ENCODE data around the gene CLNK.

CLNK gene

DNA sequence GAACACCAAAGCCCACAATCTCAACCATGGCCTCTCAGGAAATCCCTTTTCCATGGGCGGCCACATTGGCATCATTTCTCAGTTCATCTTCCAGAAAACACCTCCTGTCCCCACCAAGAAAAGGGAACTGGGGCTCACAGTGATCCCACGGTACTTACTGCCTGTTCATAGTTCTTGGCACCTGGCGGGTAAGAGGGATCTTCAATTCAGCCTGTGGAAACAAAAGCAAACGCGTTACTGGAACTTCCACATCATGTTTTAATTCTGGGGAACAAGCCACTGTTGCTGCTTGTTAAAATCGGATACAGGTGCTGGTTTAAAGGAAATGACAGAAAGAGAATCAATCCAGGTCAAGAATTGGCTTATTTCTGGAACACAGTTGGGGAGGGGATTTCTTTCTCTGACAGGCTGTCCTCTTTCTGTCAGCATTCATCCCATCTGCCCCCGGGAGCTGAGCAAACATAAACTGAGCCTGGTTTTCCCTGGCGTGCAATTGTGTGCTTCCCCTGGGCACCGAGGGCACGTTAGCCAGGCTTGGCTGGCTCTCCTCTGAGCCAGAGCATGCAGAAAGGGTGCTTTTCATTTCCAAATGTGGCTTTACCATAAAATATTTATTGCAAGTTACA is 16.8 kb downstream of the CLNK start:
- peak; percentile 39 for DNase-seq (ENCODE audit: low read depth)
- TF ChIP-seq, protein P1, sequence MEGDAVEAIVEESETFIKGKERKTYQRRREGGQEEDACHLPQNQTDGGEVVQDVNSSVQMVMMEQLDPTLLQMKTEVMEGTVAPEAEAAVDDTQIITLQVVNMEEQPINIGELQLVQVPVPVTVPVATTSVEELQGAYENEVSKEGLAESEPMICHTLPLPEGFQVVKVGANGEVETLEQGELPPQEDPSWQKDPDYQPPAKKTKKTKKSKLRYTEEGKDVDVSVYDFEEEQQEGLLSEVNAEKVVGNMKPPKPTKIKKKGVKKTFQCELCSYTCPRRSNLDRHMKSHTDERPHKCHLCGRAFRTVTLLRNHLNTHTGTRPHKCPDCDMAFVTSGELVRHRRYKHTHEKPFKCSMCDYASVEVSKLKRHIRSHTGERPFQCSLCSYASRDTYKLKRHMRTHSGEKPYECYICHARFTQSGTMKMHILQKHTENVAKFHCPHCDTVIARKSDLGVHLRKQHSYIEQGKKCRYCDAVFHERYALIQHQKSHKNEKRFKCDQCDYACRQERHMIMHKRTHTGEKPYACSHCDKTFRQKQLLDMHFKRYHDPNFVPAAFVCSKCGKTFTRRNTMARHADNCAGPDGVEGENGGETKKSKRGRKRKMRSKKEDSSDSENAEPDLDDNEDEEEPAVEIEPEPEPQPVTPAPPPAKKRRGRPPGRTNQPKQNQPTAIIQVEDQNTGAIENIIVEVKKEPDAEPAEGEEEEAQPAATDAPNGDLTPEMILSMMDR (IDR thresholded peaks at IDR 0.05; ENCODE audit: insufficient read depth, low read depth, low read length, missing control alignments): no peak
- H3K4me3 ChIP-seq (ENCODE audit: low read length): no peak overlapping the region

DNA sequence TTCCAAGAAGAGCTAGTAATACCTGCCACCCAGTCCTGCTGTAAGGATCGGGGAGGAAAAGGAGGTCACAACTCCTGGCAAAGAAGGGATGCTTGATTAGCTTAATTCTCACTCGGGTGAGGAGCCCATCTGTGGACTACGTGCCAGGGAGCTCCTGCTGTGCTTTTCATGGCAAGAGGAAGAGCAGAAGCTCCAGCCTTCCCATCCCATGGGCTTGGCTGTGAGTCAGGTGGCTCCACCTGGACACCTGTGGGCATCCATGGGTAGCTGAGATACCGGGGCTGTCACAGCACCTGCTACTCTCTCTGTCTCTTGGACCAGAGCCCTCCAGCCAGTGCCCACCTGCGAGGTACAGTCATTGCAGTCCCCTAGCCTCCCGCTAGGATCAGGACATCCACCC is 18.0 kb downstream of the CLNK start:
- DNase-seq (ENCODE audit: low read depth): no peak
- no peak overlapping the region for H3K4me3 ChIP-seq (ENCODE audit: low read length)
- TF ChIP-seq, protein P1 (IDR thresholded peaks at IDR 0.05; ENCODE audit: insufficient read depth, low read depth, low read length, missing control alignments): no peak

DNA sequence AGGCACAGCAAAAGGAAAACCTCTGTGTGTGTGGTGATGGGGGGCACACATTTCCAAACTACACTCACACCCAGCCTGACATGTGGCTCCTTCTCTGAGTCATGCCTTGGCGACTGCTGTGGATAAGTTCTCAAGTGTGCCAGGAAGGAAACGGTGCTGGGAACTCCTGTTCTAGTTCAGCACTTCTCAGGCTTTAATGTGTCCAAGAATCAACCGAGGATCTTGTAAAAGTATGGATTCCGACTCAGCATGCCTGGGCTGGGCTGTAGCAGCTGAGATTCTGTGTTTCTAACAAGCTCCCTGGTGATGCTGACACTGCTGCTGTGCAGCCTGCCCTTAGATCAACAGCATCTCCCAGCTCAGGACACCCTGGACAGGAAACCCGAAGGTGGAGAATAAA is 20.2 kb downstream of the CLNK start:
- no peak overlapping the region for H3K4me3 ChIP-seq (ENCODE audit: low read length)
- TF ChIP-seq, protein P1 (IDR thresholded peaks at IDR 0.05; ENCODE audit: insufficient read depth, low read depth, low read length, missing control alignments): no peak
- DNase-seq (ENCODE audit: low read depth): peak; percentile 79

DNA sequence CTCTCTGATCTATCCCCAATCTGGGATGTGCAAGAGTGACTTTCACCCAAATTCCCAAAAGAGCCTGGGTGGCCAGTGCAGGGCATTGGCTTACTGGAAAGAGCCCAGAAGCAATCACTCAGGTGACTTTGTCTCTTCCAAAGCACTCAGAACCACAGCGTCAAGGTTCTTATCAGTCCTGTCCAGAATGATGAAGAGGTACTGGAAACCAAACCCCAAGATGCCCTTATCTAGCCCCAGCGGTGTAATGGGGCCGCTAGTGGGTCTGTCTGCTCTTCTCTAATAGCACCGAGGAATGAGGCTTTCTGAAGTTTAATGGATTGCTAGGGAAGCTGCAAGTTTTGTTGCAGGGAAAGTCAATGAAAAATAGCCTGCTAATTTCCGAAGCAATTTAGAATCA is 21.6 kb downstream of the CLNK start:
- DNase-seq (ENCODE audit: low read depth): no peak
- H3K4me3 ChIP-seq (ENCODE audit: low read length): no peak overlapping the region
- TF ChIP-seq, protein P1 (IDR thresholded peaks at IDR 0.05; ENCODE audit: insufficient read depth, low read depth, low read length, missing control alignments): no peak

DNA sequence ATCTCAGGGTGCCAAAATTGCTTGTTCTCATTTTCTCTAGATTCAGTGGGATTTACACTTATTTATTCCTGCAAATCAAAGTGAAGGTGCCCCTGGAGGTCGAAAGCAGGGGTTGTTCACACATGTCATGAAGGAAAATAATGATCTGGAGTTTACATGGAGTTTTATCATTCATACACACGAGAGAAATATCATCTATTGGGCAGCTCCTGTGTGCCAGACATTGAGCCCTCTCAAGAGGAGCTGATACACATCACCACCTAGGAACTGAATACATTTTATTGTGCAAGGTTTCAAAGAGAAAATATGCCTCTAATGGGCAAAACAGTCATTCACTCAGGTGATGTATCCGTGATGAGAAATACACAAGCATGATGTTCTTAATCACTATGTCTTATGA is 23.5 kb downstream of the CLNK start:
- DNase-seq (ENCODE audit: low read depth): no peak
- no peak overlapping the region for H3K4me3 ChIP-seq (ENCODE audit: low read length)
- TF ChIP-seq, protein P1 (IDR thresholded peaks at IDR 0.05; ENCODE audit: insufficient read depth, low read depth, low read length, missing control alignments): no peak

DNA sequence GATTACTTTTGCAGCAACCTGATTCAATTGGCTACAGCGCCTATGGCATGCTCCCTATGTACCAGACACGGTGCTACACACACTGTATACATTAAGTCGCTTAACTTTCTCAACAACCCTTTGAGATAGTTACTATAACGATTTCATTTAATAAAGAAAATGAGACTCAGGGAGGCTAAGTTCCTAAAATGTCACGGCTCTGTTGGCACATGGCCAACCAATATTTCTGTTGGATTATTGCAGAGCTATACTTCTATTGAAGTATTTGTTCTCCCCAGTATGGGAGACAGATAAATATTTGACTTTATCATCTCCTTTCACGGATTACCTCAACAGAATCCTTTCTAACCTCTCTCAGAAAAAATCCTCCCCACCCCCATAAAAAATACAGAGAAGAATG is 25.3 kb downstream of the CLNK start:
- TF ChIP-seq, protein P1 (IDR thresholded peaks at IDR 0.05; ENCODE audit: insufficient read depth, low read depth, low read length, missing control alignments): no peak
- DNase-seq (ENCODE audit: low read depth): no peak
- H3K4me3 ChIP-seq (ENCODE audit: low read length): no peak overlapping the region

DNA sequence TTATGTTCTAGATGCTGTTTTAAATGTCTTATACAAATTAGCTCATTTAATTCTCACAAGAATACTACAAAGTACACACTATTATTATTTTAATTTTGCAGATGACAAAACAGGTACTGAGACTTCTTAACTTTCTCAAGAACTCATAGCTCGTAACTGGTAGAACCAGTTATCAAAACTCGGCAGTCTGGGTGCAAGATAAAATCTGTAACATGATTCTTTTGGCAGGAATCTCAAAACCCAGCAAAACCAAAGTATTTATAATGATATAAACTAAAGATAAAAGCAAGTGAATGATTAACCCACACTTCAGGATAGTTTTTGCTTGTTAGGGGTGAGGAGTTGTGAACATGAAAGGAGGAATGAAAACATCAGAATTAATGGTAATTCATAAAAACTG is 27.6 kb downstream of the CLNK start:
- peak; percentile 78 for DNase-seq (ENCODE audit: low read depth)
- H3K4me3 ChIP-seq (ENCODE audit: low read length): no peak overlapping the region
- TF ChIP-seq, protein P1 (IDR thresholded peaks at IDR 0.05; ENCODE audit: insufficient read depth, low read depth, low read length, missing control alignments): no peak
